GM12873 (cell line): ENCODE results near the gene FNDC8.

ENCODE experiments used
- CTCF ChIP-seq: IDR thresholded peaks from 2 replicates; pipeline ENCODE4 v1.5.1; 2012; ENCODE audit warnings: low read depth, mild to moderate bottlenecking, moderate library complexity, low read length, control low read depth; ENCODE audit not compliant: insufficient read depth; ENCODE audit errors: missing control alignments

Gene FNDC8

GRCh38 chr17:35147375-35147905, 26.0 kb downstream of the FNDC8 start, which contains the start of gene UNC45B:
Gene UNC45B, plus strand, starts transcription at chr17:35147817. Its CDS starts 447 bp downstream, at chr17:35148264.
- no peak for TF ChIP-seq CTCF

- TF ChIP-seq CTCF, result no peak
Observed at GRCh38 chr17:35148144-35148543, 26.7 kb downstream of the FNDC8 start.

- TF ChIP-seq CTCF, result no peak
Observed at GRCh38 chr17:35149941-35150340, 28.5 kb downstream of the FNDC8 start.

GRCh38 chr17:35152421-35153140, 31.2 kb downstream of the FNDC8 start:
- no peak for TF ChIP-seq CTCF

- TF ChIP-seq CTCF, result no peak
Observed at GRCh38 chr17:35154196-35155165, 33.1 kb downstream of the FNDC8 start.

GRCh38 chr17:35155246-35155645, 33.8 kb downstream of the FNDC8 start:
- no peak for TF ChIP-seq CTCF

- TF ChIP-seq CTCF, result no peak
Observed at GRCh38 chr17:35159940-35160339, 38.5 kb downstream of the FNDC8 start.
